ENCODE measurements around the gene BBS7.

The BBS7 gene, protein sequence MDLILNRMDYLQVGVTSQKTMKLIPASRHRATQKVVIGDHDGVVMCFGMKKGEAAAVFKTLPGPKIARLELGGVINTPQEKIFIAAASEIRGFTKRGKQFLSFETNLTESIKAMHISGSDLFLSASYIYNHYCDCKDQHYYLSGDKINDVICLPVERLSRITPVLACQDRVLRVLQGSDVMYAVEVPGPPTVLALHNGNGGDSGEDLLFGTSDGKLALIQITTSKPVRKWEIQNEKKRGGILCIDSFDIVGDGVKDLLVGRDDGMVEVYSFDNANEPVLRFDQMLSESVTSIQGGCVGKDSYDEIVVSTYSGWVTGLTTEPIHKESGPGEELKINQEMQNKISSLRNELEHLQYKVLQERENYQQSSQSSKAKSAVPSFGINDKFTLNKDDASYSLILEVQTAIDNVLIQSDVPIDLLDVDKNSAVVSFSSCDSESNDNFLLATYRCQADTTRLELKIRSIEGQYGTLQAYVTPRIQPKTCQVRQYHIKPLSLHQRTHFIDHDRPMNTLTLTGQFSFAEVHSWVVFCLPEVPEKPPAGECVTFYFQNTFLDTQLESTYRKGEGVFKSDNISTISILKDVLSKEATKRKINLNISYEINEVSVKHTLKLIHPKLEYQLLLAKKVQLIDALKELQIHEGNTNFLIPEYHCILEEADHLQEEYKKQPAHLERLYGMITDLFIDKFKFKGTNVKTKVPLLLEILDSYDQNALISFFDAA

DNA sequence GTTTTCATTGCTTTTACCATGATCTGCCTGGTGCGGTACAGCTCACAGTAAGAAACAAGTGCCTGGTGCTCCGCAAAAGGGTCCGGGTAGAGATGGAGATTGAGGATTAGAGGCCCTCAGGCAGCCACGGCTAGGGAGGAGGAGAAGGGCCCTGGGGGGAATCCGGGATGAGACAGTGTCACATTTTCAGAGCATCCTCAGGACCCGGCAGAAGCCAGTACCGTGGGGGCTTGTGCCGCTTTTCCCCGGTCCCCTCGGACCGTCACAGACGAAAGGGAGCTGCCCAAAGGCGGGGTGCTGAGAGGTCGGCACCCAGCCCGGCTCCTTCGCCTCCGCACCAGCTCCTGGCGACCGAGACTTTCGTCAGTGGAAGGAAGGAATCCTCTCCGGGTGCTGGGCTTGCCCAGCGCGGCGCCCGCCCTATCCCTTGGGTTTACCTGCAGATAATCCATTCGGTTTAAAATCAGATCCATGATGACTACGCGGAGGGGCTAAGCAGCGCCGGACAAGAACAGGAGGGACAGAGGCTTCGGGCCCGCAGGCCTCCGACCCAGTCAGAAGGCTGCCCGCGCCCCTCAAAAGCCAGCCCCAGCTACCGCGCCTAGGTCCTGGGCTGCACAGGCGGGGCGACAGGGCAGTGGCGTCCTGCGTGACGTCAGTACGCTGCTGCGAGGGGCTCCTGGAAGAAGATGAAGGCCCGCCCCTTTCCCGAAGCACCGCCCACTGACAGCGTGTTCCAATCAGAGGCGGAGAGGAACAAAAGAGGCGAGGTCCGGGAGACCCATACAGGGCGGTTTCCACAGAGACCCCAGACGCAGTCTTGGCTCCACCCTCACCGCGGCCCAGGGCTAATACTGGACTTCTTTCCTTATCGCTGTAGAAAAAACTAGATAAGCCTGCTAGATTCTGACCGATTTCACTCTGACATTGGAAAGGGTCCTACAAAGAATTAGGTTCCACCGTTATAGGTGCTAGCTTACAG is at the start of gene BBS7:
Gene BBS7 (minus strand): TSS at position 634 of the 982 bp plus-strand sequence. CDS start 161 bp downstream, at position 473.
- peak; percentile 76 to 91 for DNase-seq (ENCODE audit: low read depth in 1 of 2, low spot score in 1 of 2)
- TF ChIP-seq JUND (IDR thresholded peaks at IDR 0.05; ENCODE audit: low read depth) = no peak
- in situ Hi-C loops (cut with HindIII; ENCODE audit: low pct_unique_long_range_greater_than_20kb, low sequenced_read_pairs) = no loop called here

DNA sequence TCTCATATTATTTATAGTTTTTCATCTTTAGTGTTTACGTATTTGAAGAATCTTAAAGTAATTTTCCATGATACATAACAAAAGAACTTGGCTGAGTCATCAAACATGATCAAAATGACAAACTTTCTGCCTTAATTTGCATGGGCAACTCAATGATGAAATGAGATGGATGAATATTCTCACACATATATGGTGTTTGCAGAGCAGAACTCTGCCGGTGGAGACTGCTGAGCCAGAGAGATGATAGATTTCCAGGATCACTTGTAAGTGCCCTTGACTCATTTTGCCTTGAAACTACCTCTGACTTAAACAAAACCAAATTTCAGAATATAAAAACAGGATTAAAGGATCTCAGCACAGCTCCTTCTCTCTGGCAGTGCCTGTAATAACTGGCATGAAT is 43.4 kb upstream of the BBS7 start:
- no peak for DNase-seq (ENCODE audit: low read depth in 1 of 2, low spot score in 1 of 2)
- in situ Hi-C loops (cut with HindIII; ENCODE audit: low pct_unique_long_range_greater_than_20kb, low sequenced_read_pairs) = no loop called here
- TF ChIP-seq JUND (IDR thresholded peaks at IDR 0.05; ENCODE audit: low read depth) = no peak

DNA sequence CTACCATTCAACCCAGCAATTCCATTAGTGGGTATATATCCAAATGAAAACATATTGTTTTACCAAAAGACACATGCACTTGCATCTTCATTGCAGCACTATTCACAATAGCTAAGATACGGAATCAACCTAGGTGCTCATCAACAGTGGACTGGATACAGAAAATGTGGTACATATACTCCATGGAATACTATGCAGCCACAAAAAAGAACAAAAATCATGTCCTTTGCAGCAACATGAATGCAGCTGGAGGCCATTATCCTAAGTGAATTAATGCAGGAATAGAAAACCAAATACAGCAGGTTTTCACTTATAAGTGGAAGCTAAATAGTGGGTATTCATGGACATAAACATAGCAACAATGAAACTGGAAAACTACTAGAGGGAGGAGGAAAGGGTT is 38.1 kb upstream of the BBS7 start:
- in situ Hi-C loops (cut with HindIII; ENCODE audit: low pct_unique_long_range_greater_than_20kb, low sequenced_read_pairs) = no loop called here
- TF ChIP-seq JUND (IDR thresholded peaks at IDR 0.05; ENCODE audit: low read depth) = no peak
- DNase-seq (ENCODE audit: low read depth in 1 of 2, low spot score in 1 of 2) = no peak

DNA sequence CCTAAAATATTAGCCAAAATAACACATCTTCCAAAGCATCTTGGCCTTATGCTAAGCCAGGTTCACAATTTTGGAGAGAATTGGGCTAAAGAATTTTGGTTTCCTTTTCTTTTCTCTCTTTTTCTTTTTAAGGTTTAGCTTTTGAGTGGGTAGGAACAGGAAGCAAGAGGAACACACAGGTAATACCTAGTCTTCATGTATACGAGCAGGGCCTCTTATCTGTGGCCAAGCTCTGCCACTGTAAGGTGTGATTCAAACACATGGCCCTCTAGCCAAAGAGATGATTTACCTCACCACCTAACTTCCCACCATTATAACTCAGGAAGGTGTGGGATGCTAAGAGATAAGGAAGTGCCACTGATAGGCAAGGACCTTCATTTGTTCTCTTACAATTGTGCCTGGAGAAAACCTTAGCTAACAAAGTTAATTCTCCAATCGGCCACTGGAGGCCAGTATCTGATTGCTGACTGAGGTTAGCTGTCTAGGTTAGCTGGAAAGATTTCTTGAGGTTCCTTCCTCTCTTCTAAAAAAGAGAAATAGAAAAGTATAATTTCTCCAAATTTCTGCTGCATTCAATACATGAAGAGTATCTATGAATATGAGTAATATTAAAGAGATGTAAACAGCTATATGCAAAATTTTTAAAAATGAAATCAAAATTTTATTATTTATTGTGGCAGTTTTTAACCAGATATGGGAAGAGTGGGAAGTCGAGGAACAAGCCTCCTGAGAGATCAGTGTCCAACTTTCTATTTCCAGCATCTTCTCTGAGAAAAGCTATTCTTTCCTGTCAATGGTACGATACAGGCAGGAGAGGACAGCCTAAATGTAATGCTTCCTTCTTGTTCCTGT is 30.1 kb upstream of the BBS7 start:
- DNase-seq (ENCODE audit: low read depth in 1 of 2, low spot score in 1 of 2) = peak; percentile 13 to 66
- in situ Hi-C loops (cut with HindIII; ENCODE audit: low pct_unique_long_range_greater_than_20kb, low sequenced_read_pairs) = no loop called here
- TF ChIP-seq JUND (IDR thresholded peaks at IDR 0.05; ENCODE audit: low read depth) = no peak

DNA sequence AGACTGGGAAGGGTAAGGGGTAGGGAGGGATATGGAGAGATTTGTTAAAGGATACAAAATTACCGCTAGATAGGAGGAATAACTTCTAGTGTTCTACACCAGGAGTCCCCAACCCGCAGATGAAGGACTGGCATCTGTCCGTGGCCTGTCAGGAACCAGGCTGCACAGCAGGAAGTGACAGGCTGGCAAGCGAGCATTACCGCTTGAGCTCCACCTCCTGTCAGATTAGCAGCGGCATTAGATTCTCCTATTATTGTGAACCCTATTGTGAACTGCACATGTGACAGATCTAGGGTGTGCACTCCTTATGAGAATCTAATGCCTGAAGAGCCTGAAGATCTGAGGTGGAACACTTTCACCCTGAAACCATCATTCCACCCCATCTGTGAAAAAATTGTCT is 27.9 kb upstream of the BBS7 start:
- DNase-seq (ENCODE audit: low read depth in 1 of 2, low spot score in 1 of 2) = peak in 1 of 2 experiments; percentile 30
- TF ChIP-seq JUND (IDR thresholded peaks at IDR 0.05; ENCODE audit: low read depth) = no peak
- in situ Hi-C loops (cut with HindIII; ENCODE audit: low pct_unique_long_range_greater_than_20kb, low sequenced_read_pairs) = no loop called here

DNA sequence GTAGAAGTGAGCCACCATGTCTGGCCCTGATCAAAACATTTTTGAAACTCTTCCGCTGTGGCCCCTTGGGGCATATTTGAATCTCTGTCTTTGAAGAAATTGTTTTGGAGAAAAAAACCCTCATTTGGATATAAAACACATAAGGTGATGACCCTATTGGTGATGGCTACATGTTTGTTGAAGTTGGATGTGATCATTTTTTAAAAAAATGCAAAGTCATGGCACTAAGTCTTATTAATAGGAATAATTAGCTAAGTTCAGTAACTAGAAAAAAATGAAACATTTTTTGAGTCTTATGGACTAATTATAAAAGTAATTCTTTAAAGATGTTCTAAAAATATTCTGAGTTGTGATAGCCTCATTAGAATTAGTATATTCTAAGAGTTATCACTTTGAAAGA is 17.9 kb upstream of the BBS7 start:
- in situ Hi-C loops (cut with HindIII; ENCODE audit: low pct_unique_long_range_greater_than_20kb, low sequenced_read_pairs) = no loop called here
- no peak for TF ChIP-seq JUND (IDR thresholded peaks at IDR 0.05; ENCODE audit: low read depth)
- no peak for DNase-seq (ENCODE audit: low read depth in 1 of 2, low spot score in 1 of 2)

DNA sequence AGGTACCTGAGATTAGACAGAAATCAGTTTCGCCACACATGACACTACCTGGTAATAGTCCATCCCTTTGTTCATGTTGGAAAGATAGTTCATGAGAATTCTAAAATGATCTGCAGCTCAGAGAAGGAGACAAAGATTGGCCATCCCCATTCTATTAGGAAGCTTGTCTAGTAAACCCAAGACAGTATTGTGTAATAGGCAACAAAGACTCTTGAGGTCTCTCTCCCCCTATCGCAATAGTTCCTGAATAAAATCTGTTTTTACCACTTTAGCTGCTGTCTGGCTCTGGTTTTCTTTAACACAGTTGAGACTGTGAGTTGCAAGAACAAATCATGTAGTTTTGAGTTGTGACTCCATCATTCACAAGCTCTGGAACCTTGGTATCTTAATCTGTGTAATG is 14.8 kb upstream of the BBS7 start:
- no peak for TF ChIP-seq JUND (IDR thresholded peaks at IDR 0.05; ENCODE audit: low read depth)
- in situ Hi-C loops (cut with HindIII; ENCODE audit: low pct_unique_long_range_greater_than_20kb, low sequenced_read_pairs) = no loop called here
- DNase-seq (ENCODE audit: low read depth in 1 of 2, low spot score in 1 of 2) = no peak

DNA sequence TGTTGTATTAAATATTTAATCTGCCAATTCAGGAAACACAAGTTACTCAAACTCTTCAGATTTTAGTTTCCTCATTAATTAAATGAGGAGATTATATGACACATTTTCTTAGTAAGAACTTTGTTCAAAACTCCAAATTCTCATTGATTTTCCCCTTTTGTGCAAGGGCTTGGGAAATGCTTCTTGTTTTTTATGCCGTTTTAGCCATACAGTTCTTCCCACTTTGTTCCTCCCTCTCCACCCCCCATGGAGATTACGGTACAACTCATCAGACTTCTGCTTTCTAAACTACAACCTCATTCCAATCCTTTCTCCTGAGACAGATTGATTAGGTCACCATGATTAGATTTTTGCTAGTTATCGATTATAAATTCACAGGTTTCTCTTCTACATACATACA is 10.9 kb upstream of the BBS7 start:
- in situ Hi-C loops (cut with HindIII; ENCODE audit: low pct_unique_long_range_greater_than_20kb, low sequenced_read_pairs) = no loop called here
- DNase-seq (ENCODE audit: low read depth in 1 of 2, low spot score in 1 of 2) = no peak
- no peak for TF ChIP-seq JUND (IDR thresholded peaks at IDR 0.05; ENCODE audit: low read depth)

DNA sequence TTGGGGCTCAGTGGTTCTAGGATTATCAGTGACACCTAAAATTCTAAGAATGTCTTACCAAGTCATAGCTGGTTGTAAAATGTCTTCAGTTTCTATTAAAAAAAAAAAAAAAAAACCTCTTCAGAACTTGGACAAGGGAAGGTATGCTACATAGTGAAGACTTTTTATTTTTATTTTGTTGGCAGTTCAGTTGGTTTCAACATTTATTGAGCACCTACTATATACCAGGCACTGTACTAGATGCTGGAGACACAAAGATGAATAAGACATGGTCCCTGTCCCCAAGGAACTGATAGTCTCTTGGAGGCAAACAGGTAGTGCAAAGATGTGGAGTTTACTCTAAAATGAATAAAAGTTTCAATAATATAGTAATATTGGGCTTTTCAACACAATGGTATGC is 8.9 kb upstream of the BBS7 start:
- no peak for DNase-seq (ENCODE audit: low read depth in 1 of 2, low spot score in 1 of 2)
- TF ChIP-seq JUND (IDR thresholded peaks at IDR 0.05; ENCODE audit: low read depth) = no peak
- in situ Hi-C loops (cut with HindIII; ENCODE audit: low pct_unique_long_range_greater_than_20kb, low sequenced_read_pairs) = no loop called here

DNA sequence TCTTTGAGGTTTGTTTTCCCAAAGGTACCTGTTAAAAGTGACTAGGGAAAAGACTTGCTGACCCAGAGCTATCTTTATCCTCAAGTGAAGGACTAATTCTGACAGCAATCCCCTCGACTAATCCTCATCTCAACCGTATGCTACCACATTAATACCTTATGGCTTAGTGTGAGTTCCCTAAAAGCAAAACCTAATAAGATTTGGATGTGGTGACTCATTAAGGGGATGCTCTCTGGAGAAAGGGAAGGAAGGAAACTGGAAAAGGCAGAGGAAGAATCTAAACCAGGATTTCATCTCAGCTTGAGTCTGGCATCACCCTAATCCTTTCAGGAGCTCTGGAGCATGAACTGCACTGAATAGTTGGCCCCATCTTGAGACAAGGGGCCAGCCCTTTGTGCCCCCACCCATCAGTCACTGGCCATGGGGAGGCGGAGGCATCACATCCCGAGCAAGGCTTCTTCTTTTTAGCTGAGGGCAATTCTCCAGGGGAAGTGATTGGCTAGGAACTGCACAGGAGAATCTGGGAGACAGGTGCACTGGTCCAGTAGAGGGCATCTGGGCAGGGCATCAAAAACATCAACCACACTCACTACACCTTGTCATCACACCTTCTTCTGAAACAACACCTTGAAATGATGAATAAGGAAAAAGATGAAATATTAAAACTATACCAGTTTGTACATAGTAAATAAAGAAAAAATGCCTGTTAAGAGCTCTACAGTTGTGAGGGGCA is 6.9 kb upstream of the BBS7 start:
- no peak for TF ChIP-seq JUND (IDR thresholded peaks at IDR 0.05; ENCODE audit: low read depth)
- no peak for DNase-seq (ENCODE audit: low read depth in 1 of 2, low spot score in 1 of 2)
- in situ Hi-C loops (cut with HindIII; ENCODE audit: low pct_unique_long_range_greater_than_20kb, low sequenced_read_pairs) = no loop called here

DNA sequence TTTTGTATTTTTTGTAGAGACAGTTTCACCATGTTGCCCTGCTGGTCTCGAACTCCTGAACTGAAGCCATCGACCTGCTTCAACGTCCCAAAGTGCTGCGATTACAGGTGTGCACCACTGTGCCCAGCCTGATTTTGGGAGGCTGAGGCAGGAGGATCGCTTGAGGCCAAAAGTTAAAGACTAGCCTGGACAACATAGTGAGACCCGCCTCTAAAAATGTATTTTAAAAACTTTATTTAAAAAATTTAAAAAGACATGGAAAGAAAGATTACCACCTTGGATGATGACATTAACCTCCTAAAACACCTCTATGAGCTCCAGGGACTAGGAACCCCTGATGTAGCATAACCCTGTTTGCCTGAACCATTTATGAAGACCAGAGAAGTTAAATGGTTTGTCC is 5.8 kb upstream of the BBS7 start:
- in situ Hi-C loops (cut with HindIII; ENCODE audit: low pct_unique_long_range_greater_than_20kb, low sequenced_read_pairs) = no loop called here
- no peak for DNase-seq (ENCODE audit: low read depth in 1 of 2, low spot score in 1 of 2)
- TF ChIP-seq JUND (IDR thresholded peaks at IDR 0.05; ENCODE audit: low read depth) = no peak

Measured in T47D (cell line).